ENCODE data around the gene PRKN.

DNA sequence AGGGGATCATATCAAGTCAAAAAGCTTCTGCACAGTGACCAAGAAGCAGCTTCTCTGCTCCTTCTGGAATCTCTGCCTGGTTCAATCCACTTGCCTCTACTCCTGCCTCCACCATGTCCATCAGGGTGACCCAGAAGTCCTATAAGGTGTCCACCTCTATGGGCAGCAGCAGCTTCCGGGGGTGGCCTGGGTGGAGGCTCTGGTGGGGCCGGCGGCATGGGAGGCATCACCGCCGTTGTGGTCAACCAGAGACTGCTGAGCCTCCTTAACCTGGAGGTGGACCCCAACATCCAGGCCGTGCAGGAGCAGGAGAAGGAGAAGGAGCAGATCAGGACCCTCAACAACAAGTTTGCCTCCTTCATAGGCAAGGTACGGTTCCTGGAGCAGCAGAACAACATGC is 159.3 kb downstream of the PRKN start:
- no peak for TF ChIP-seq ARNTL (CRISPR knock-in tag; IDR thresholded peaks at IDR 0.05; ENCODE audit: borderline replicate concordance, low read depth)
- no peak for TF ChIP-seq ZNF8 (CRISPR knock-in tag; IDR thresholded peaks at IDR 0.05)
- TF ChIP-seq TSHZ2 (CRISPR knock-in tag; IDR thresholded peaks at IDR 0.05): no peak
- TF ChIP-seq ZFP3 (CRISPR knock-in tag; IDR thresholded peaks at IDR 0.05): no peak

Data from SK-N-SH treated with all-trans-retinoic acid at 6 μM for 48 hours (cell line).